T-cell (primary cell): ENCODE results near the gene HSPA1A. TPM values are rescaled to one million over a fixed set of nuclear protein-coding genes. Genes with fewer than 3 reads are reported as not detected.
A peak's percentile ranks its signal among the peaks of the same experiment; 100 is the strongest.
"Not testable (repeated sequence)": the region's sequence is repeated elsewhere in the genome, so short reads cannot be mapped to it uniquely, and the experiment has no call there.

Source experiments
- ATAC-seq, 4 experiments: fragments of 200-7000 bp in 3 of 4; fragments of 150-1000 bp in 1 of 4; cut with Tn5 transposase; replicated peaks in 1 of 4; 1 replicate in 3 of 4; 2 replicates in 1 of 4; pipeline ENCODE4 v1.10.0; 2021; ENCODE audit warnings: moderate library complexity in 3 of 4, mild to moderate bottlenecking in 2 of 4, moderate number of reproducible peaks in 1 of 4
- CTCF ChIA-PET, 2 donors: fragments of 300-600 bp; sonication (Branson Sonifier 250); formaldehyde crosslinking; loops; one replicate each; lab custom pipeline; 2022; ENCODE audit warnings: antibody characterized with exemption in 2 of 2; lab: Charles Lee
- POLR2A ChIA-PET, 2 donors: fragments of 300-600 bp; sonication (Branson Sonifier 250); formaldehyde crosslinking; loops; one replicate each; lab custom pipeline; 2022; ENCODE audit warnings: antibody characterized with exemption in 2 of 2; lab: Charles Lee
- DNase-seq, 35 experiments: peaks; one replicate each; pipeline versions ENCODE4 v3.0.0 to v3.0.0-alpha.2; 2013 to 2023
- H3K27ac ChIP-seq: one replicate; pipeline ENCODE4 v1.5.1; 2013; ENCODE audit warnings: low read length
- H3K27me3 ChIP-seq, 2 experiments: replicated peaks in 1 of 2; 1 replicate in 1 of 2; 2 replicates in 1 of 2; pipeline versions ENCODE4 v1.6.1 to v1.7.0; 2013; ENCODE audit warnings: low read length in 1 of 2, mixed read lengths in 1 of 2; ENCODE audit not compliant: control insufficient read depth in 2 of 2, insufficient read depth in 2 of 2; ENCODE audit errors: extremely low read depth in 1 of 2
- H3K36me3 ChIP-seq, 2 donors: 1 replicate in 1 of 2; 2 replicates in 1 of 2; pipeline versions ENCODE4 v1.6.1 to v1.7.0; 2013; ENCODE audit warnings: low read length in 1 of 2; ENCODE audit not compliant: control insufficient read depth in 2 of 2, insufficient read depth in 1 of 2; ENCODE audit errors: extremely low read depth in 1 of 2
- H3K4me1 ChIP-seq, 2 experiments: 1 replicate in 1 of 2; 2 replicates in 1 of 2; pipeline versions ENCODE4 v1.6.1 to v1.7.0; 2013; ENCODE audit warnings: low read length in 2 of 2, mixed read lengths in 1 of 2; ENCODE audit not compliant: insufficient read depth in 2 of 2, control insufficient read depth in 1 of 2; ENCODE audit errors: extremely low read depth in 1 of 2
- H3K4me3 ChIP-seq, 2 donors: 1 replicate in 1 of 2; 2 replicates in 1 of 2; pipeline versions ENCODE4 v1.5.1 to v1.7.0; 2013; ENCODE audit warnings: mild to moderate bottlenecking in 2 of 2, low read length in 1 of 2, moderate library complexity in 1 of 2; ENCODE audit not compliant: control insufficient read depth in 1 of 2; ENCODE audit errors: extremely low read depth in 1 of 2
- H3K9me3 ChIP-seq: 2 replicates; pipeline ENCODE4 v1.7.0; 2013
- H3K27ac Mint-ChIP-seq, 2 donors: one replicate each; pipeline ENCODE4 v1.8.0; 2020 to 2021; ENCODE audit warnings: mild to moderate bottlenecking in 2 of 2, mixed read lengths in 2 of 2
- H3K27me3 Mint-ChIP-seq, 2 donors: one replicate each; pipeline ENCODE4 v1.8.0; 2021 to 2022; ENCODE audit warnings: mixed read lengths in 2 of 2
- H3K36me3 Mint-ChIP-seq: one replicate; pipeline ENCODE4 v1.8.0; 2021; ENCODE audit warnings: mixed read lengths
- H3K4me1 Mint-ChIP-seq, 3 donors: one replicate each; pipeline ENCODE4 v1.8.0; 2020 to 2022; ENCODE audit warnings: mixed read lengths in 3 of 3, mild to moderate bottlenecking in 1 of 3
- H3K4me3 Mint-ChIP-seq, 3 donors: one replicate each; pipeline ENCODE4 v1.8.0; 2020 to 2022; ENCODE audit warnings: mild to moderate bottlenecking in 3 of 3, mixed read lengths in 3 of 3, moderate library complexity in 3 of 3
- H3K9me3 Mint-ChIP-seq, 3 donors: one replicate each; pipeline ENCODE4 v1.8.0; 2020 to 2022; ENCODE audit warnings: mixed read lengths in 3 of 3
- WGBS: methylation state at CpG from one replicate; pipeline ENCODE4 v1.1.5; 2013; ENCODE audit warnings: missing lambda C conversion rate; ENCODE audit not compliant: insufficient coverage; 5-methylcytosine and 5-hydroxymethylcytosine counted together
- total RNA-seq, 35 experiments: library from RNA in 6 of 35; stranded (reverse) in 6 of 35; fragments of 120-200 nt in 1 of 35; gene quantifications; one replicate each; pipeline versions ENCODE4 v1.2.1 to v1.2.4 and lab custom pipeline; 2013 to 2026

The HSPA1A gene
- total RNA-seq, 5 donors from 2014 or later (not counting 1 experiment from before 2014, with no cell fraction given), result 8.8 to 117 (median 77.9) TPM

- no peaks in the 10 kb centered on the region for H3K36me3 ChIP-seq
- H3K9me3 ChIP-seq, result no peaks in the 10 kb centered on the region
- POLR2A ChIA-PET, result interaction anchor here in 1 of 2 donors (0.6 kb wide), 1 partner anchor 273 kb away, joined by 3 read pairs; no protein-coding TSS in a partner anchor
- H3K27ac ChIP-seq, result peak overlapping the region; percentile 85
- peak overlapping the region; percentile 78 to 89 for H3K4me3 ChIP-seq
- ATAC-seq, result peak in 3 of 4 experiments; percentile 9 to 18 (median 10)
- H3K27me3 Mint-ChIP-seq, result no peaks in the 10 kb centered on the region
- H3K27ac Mint-ChIP-seq, result peak overlapping the region; percentile 98 to 99
- no peaks in the 10 kb centered on the region for H3K36me3 Mint-ChIP-seq
- H3K4me1 Mint-ChIP-seq, result peaks cover 29 to 66% (median 50%) of the 10 kb centered on the region in 3 donors
- H3K4me1 ChIP-seq, result peaks cover 11 to 50% of the 10 kb centered on the region in 2 experiments
- no peaks in the 10 kb centered on the region for H3K9me3 Mint-ChIP-seq
- DNase-seq, result peak in 7 of 35 experiments; percentile 16 to 48 (median 34)
- H3K4me3 Mint-ChIP-seq, result peak overlapping the region; percentile 93 to 95 (median 95)
- 21% methylated on average over 12 of the region's 39 CpGs for WGBS
- CTCF ChIA-PET, result interaction anchor here in 1 of 2 donors (0.6 kb wide), 1 partner anchor 147 kb away, joined by 3 read pairs; no protein-coding TSS in a partner anchor
- no peaks in the 10 kb centered on the region for H3K27me3 ChIP-seq
These were observed 6.1 kb downstream of the HSPA1A start for GRCh38 chr6:31821301-31822035.

GRCh38 chr6:31822036-31822821 is 6.9 kb downstream of the HSPA1A start:
- peak overlapping the region; percentile 78 to 89 for H3K4me3 ChIP-seq
- ATAC-seq (peak; percentile 32 to 53 (median 41)), DNase-seq (peak; percentile 32 to 73 (median 45))
- H3K36me3 ChIP-seq, result no peaks in the 10 kb centered on the region
- Mint-ChIP-seq H3K4me1 (peaks cover 36 to 74% (median 58%) of the 10 kb centered on the region in 3 donors), H3K27me3 (no peaks in the 10 kb centered on the region), H3K4me3 (peak overlapping the region; percentile 93 to 95 (median 95)), H3K27ac (peak overlapping the region; percentile 98 to 99), H3K36me3 (no peaks in the 10 kb centered on the region), H3K9me3 (no peaks in the 10 kb centered on the region)
- H3K27me3 ChIP-seq, result no peaks in the 10 kb centered on the region
- peak overlapping the region; percentile 85 for H3K27ac ChIP-seq
- WGBS, result 0% methylated on average over 7 of the region's 25 CpGs
- no peaks in the 10 kb centered on the region for H3K9me3 ChIP-seq
- POLR2A ChIA-PET, result interaction anchor here (0.6 kb wide), 2 partner anchors 15 to 274 kb away, joined by 3 to 4 read pairs; partner anchors contain the start of gene LSM2 (in 1 of the 2)
- peaks cover 14 to 57% of the 10 kb centered on the region in 2 experiments for H3K4me1 ChIP-seq
- CTCF ChIA-PET, result interaction anchor here (0.6 to 1.9 kb wide), 2 partner anchors 15 to 148 kb away, joined by 3 to 6 read pairs; partner anchors contain the start of gene LSM2 (in 1 of the 2)

GRCh38 chr6:31823592-31824196 is 8.4 kb downstream of the HSPA1A start:
- ChIA-PET CTCF (interaction anchor here in 1 of 2 donors (0.6 to 1.9 kb wide), 3 partner anchors 12 to 226 kb away, joined by 3 to 6 read pairs (median 3); partner anchors contain the start of gene LSM2), POLR2A (interaction anchor here (0.5 to 0.6 kb wide), 2 partner anchors 11 to 310 kb away, joined by 3 to 6 read pairs; no protein-coding TSS in a partner anchor)
- no CpG with 5 or more reads among the region's 9 CpGs for whole genome bisulfite sequencing
- peaks cover 29 to 62% (median 45%) of the 10 kb centered on the region in 3 donors for H3K4me1 Mint-ChIP-seq
- not testable (repeated sequence) for DNase-seq, ATAC-seq, H3K36me3 Mint-ChIP-seq, H3K27me3 ChIP-seq, H3K9me3 ChIP-seq, H3K4me3 ChIP-seq, H3K36me3 ChIP-seq, H3K9me3 Mint-ChIP-seq, H3K27me3 Mint-ChIP-seq, H3K27ac ChIP-seq
- H3K27ac Mint-ChIP-seq, result peak overlapping the region; percentile 52 to 64
- H3K4me3 Mint-ChIP-seq, result peak overlapping the region in 1 of 3 donors; percentile 6
- peaks cover 10 to 54% of the 10 kb centered on the region in 2 experiments for H3K4me1 ChIP-seq

GRCh38 chr6:31825553-31825952 is 10.2 kb downstream of the HSPA1A start:
- Mint-ChIP-seq H3K27ac (peak overlapping the region; percentile 98 to 99), H3K9me3 (no peaks in the 10 kb centered on the region), H3K4me3 (peak overlapping the region in 1 of 3 donors; percentile 86), H3K36me3 (no peaks in the 10 kb centered on the region), H3K4me1 (peaks cover 39 to 57% (median 40%) of the 10 kb centered on the region in 3 donors), H3K27me3 (no peaks in the 10 kb centered on the region)
- ChIA-PET CTCF (no interaction called here), POLR2A (interaction anchor here in 1 of 2 donors (0.6 to 0.7 kb wide), 2 partner anchors 17 to 237 kb away, joined by 3 read pairs; no protein-coding TSS in a partner anchor)
- Histone ChIP-seq H3K27ac (peak overlapping the region; percentile 8), H3K9me3 (no peaks in the 10 kb centered on the region), H3K4me3 (no peak overlapping the region), H3K36me3 (no peaks in the 10 kb centered on the region), H3K27me3 (no peaks in the 10 kb centered on the region), H3K4me1 (peaks cover 12 to 47% of the 10 kb centered on the region in 2 experiments)
- ATAC-seq (no peak), DNase-seq (no peak)
- WGBS, result no CpG with 5 or more reads among the region's 4 CpGs

GRCh38 chr6:31826793-31827285 is 11.5 kb downstream of the HSPA1A start:
- Histone ChIP-seq H3K27ac (peak overlapping the region; percentile 86), H3K36me3 (no peaks in the 10 kb centered on the region), H3K9me3 (no peaks in the 10 kb centered on the region), H3K4me1 (peaks cover 17 to 48% of the 10 kb centered on the region in 2 experiments), H3K4me3 (peak overlapping the region; percentile 70 to 82), H3K27me3 (no peaks in the 10 kb centered on the region)
- Mint-ChIP-seq H3K27ac (peak overlapping the region; percentile 98 to 99), H3K36me3 (no peaks in the 10 kb centered on the region), H3K4me1 (peaks cover 40 to 54% (median 40%) of the 10 kb centered on the region in 3 donors), H3K27me3 (no peaks in the 10 kb centered on the region), H3K9me3 (no peaks in the 10 kb centered on the region), H3K4me3 (peak overlapping the region; percentile 86 to 92 (median 92))
- ChIA-PET POLR2A (interaction anchor here in 1 of 2 donors (0.6 to 1.2 kb wide), 3 partner anchors 8 to 285 kb away, joined by 3 to 5 read pairs (median 3); partner anchors contain the start of genes DDX39B and LSM2), CTCF (interaction anchor here in 1 of 2 donors (0.8 to 1.2 kb wide), 3 partner anchors 97 to 228 kb away, joined by 3 to 4 read pairs (median 3); partner anchors contain the start of gene BAG6)
- ATAC-seq, result peak; percentile 4 to 18 (median 12)
- 0% methylated on average over 5 of the region's 13 CpGs for WGBS
- DNase-seq, result peak in 5 of 35 experiments; percentile 21 to 41 (median 28)
